ENCODE data around the gene OR14I1.

The OR14I1 gene

DNA sequence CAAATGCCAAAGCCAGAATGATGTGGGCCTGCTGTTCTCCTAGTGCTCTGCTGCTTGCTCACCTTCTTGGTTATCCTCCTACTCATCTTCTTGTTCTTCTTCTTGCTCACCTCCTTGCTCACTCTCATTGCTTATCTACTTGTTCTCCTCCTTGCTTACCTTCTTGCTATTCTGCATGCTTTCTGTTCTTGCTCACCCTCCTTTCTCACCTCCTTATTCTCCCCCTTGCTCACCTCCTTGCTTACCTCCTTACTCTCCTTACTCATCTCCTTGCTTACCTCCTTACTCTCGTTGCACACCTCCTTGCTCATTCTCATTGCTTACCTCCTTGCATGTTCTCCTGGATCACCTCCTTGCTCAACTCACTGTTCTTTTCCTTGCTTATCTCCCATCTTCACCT lies at the start of gene OR14I1:
Gene OR14I1 (minus strand): TSS at position 53 of the 400 bp plus-strand sequence.
- H3K4me3 ChIP-seq (ENCODE audit: low read length), result no peak within 1 kb of the TSS
- no peak for TF ChIP-seq ZNF274 (IDR thresholded peaks at IDR 0.05; ENCODE audit: low read depth, low read length)

DNA sequence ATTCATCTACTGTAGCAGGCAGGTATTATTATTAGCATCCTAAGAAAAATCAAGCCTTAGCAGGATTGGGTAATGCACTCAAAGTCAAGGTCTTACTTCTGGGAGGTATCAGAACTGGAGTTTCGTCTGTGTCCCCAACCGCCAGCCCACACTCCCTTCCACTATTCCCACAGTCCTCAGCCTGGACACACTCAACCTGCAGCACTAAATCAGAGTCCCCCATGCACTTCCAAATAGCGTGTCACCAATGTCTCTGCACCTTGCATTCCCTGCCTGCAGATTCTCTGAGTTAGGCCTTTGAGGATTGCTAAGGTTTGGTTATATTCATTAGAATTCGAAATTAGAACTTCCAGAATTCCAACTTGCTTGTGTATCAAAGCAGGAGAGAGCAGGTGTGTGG lies 49.1 kb upstream of the OR14I1 start:
- H3K4me3 ChIP-seq (ENCODE audit: low read length), result no peak overlapping the region
- no peak for TF ChIP-seq ZNF274 (IDR thresholded peaks at IDR 0.05; ENCODE audit: low read depth, low read length)

DNA sequence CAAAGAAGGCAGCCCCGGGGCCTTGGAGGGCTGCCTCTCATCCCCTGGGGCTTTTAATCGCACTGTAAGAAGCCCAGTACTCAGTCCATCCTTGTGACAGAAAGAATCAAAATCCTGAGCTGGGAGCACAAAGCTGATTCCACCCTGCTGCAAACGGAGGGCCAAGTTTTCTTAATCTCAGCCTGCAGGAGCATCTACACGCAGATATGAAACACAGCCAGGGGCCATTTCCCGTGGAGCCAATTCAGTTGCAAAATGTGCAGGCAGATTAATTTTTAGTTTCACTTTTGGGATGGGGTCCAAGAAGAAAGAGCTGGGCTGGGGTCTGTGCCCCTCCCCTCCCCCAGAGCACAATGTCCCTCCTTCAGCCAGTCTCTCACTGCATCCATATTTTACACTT lies 48.6 kb upstream of the OR14I1 start:
- no peak for TF ChIP-seq ZNF274 (IDR thresholded peaks at IDR 0.05; ENCODE audit: low read depth, low read length)
- H3K4me3 ChIP-seq (ENCODE audit: low read length), result no peak overlapping the region

DNA sequence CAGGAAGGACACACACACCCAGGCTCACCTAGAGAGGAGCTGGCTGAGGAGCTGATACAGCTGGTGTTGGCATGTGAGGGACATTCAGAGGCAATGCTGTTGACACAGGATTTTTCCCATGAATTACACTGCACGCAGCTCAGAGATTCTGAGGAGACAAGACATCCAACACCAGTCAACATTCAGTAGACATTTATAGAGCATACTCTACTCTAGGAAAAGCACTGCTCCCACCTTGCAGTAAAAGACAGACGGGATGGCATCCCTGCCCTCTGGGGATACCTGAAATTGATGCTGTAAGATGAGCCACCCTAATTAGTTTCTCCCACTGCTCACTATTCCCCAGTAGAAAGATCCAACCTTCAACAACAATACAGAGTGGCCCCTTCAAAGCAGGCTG lies 47.9 kb upstream of the OR14I1 start:
- no peak for TF ChIP-seq ZNF274 (IDR thresholded peaks at IDR 0.05; ENCODE audit: low read depth, low read length)
- no peak overlapping the region for H3K4me3 ChIP-seq (ENCODE audit: low read length)

DNA sequence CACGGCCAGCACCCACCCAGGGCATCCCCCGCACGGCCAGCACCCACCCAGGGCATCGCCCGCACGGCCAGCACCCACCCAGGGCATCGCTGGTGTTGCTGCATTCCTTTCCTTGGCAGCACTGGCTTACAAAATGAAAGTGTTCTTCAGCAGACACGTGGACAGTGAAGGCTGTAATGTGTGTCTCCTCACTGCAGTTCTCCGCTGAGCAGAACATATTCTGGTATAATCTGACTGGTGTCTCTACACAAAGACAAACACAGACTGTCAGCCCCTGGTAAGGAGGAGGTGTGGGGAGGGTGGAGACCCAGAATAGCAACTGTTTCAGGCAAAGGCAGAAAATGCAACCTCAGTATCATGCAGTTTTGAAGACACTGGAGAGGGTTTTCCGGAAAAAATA lies 45.6 kb upstream of the OR14I1 start:
- no peak for TF ChIP-seq ZNF274 (IDR thresholded peaks at IDR 0.05; ENCODE audit: low read depth, low read length)
- H3K4me3 ChIP-seq (ENCODE audit: low read length), result no peak overlapping the region

DNA sequence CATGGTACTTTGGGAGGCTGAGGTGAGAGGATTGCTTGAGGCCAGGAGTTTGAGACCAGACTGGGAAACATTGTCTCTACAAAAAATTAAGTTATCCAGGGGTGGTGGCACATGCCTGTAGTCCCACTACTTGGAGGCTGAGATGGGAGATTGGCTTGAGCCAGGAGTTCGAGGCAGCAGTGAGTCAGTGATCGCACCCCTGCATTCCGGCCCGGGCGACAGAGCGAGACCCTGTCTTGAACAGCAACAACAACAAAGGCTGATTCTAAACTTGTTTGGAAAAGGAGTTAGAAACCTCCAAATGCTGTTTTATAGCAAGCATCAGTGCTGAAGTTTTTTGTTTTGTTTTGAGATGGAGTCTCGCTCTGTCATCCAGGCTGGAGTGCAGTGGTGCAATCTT lies 38.3 kb upstream of the OR14I1 start:
- no peak overlapping the region for H3K4me3 ChIP-seq (ENCODE audit: low read length)

DNA sequence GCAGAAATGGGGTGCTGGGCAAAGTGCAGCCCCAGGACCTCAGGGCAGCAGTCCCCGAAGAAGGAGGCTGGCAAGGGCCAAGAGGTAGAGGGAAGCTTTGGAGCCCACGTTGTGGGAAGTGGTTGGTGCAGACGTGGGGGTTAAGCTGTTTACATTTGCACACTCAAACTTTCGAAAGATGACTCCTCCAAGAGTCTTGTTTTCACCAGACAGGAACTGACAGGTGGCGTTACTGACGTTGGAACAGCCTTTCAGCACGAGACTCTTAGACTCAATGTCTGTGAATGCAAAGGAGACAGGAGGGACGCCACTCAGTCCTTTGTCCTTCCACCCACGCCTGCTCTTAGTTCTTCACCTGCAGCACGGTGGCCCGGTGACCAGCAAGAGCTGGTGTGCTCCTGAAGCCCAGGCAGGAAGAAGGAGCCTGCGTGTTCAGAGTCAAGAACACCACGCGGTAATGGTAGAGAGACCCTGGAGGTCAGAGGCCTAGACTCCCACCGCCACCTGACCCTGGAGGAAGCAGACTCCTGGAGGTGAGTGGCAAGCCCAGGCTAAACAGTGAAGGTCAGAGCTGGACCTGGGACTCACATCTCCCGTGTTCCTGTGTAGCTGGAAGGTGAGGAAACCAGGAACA lies 37.1 kb upstream of the OR14I1 start:
- no peak for TF ChIP-seq ZNF274 (IDR thresholded peaks at IDR 0.05; ENCODE audit: low read depth, low read length)
- no peak overlapping the region for H3K4me3 ChIP-seq (ENCODE audit: low read length)

More for the DNA sequence above, 38.3 kb upstream of the OR14I1 start:
- no peak for TF ChIP-seq ZNF274 (IDR thresholded peaks at IDR 0.05; ENCODE audit: low read depth, low read length)

DNA sequence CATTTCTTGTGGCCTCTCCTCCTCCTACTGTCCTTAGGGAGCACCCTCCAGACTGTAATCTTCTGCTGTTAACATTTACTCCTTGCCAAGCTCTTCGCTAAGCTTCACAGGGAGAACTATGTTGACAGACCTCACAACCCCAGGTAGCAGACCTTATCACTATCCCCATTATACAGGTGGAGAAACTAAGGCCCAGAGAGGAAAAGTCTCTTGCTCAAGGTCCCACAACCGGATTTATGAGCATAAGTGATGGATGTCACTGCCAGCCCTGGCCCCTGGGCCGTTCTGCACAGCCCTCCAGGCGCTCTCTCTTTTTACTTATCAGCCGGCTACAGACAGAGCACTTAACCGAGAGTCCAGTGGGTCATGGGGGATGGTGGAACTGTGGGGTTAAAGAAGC lies 34.9 kb upstream of the OR14I1 start:
- TF ChIP-seq ZNF274 (IDR thresholded peaks at IDR 0.05; ENCODE audit: low read depth, low read length), result no peak
- no peak overlapping the region for H3K4me3 ChIP-seq (ENCODE audit: low read length)

DNA sequence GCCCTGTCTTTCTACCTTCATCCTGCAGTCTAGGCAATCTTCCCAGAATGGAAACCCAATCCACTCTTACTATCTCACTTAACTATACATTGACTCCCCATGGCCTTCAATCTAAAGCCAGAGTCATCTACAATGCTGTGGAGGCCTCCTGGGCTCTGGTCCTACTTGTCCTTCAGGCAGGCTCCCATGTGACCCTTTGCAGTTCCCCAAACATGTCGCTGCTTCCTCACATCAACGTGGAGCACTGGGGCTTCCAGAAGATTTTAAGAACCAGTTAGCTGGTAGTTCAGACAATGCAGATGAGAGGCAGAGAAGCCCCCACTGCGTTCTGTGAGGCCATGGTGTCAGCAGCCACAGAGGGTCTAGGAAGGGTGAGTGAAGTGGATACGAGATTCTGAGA lies 34.4 kb upstream of the OR14I1 start:
- H3K4me3 ChIP-seq (ENCODE audit: low read length), result no peak overlapping the region
- TF ChIP-seq ZNF274 (IDR thresholded peaks at IDR 0.05; ENCODE audit: low read depth, low read length), result no peak

DNA sequence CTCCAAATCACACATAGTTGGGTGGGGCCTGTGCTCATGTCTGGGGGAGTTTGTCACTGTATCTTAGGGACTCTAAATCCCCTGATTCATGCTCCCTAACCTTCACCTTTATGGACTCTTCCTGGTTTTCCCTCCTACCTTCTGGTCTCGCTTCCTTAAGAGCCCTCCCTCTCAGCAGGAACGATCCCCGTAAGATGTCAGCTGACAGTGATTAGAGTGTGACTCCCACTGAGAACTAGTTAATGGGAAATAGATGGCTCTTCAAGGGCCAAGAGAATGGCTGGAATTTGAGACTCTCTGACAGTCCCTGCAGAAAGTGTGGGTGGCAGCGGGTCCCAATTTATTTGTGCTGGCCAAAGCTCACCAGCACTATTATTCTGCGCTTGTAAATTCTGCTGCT lies 31.0 kb upstream of the OR14I1 start:
- TF ChIP-seq ZNF274 (IDR thresholded peaks at IDR 0.05; ENCODE audit: low read depth, low read length), result no peak
- no peak overlapping the region for H3K4me3 ChIP-seq (ENCODE audit: low read length)

DNA sequence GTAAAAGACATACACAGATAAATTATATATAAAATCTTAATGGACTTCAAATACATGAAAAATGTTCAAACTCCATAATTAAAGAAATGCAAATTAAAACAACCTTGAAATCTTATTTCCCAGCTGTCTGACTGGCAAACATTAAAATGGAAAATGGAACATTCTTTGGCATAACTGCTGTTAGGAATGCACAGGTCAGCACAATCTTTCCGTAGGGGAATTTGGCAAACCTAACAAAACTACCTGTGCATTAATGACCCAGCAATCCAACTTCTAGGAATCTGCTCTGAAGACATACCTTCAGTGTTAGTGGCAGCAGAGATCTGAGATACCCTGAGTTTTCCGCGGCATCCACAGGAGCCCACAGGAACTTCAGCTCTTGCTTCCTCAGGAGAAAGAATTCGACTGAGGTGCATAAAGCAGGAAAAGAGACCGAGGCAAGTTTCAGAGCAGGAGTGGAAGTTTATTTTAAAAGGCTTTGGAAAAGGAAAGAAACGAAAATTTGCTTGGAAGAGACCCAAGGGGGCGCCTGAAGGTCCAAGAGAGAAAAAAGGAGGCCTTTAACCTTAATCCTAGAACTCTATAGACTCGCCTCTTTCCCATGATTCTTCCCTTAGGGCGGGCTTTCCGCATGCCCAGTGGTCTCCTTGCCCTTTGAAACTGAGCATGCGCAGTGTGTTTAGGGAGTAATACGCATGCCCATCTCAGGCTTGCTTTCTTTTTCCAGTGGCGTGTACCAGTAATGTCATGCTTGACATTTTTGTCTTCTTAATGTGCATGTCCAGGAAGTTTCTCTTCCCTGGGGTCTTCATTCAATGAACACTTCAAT lies 28.2 kb upstream of the OR14I1 start:
- no peak for TF ChIP-seq ZNF274 (IDR thresholded peaks at IDR 0.05; ENCODE audit: low read depth, low read length)
- no peak overlapping the region for H3K4me3 ChIP-seq (ENCODE audit: low read length)

DNA sequence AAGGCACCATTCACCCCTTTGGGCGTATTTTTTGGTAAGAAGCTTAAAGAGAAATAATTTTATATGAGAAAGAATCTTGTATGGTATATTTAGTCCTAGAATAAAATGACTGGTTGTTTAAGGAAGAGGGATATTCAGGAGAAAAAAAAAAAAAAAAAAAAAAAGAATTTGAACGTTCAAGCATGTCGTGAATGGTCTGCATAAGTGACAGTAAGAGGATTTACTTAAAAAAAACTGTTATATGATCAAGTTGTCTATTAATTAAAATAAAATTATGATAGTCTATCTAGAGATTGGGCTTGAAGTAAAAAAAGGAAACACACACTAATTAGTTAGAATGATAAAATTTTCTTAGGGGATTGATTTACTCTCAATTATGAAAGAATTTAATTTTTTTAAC lies 11.7 kb upstream of the OR14I1 start:
- H3K4me3 ChIP-seq (ENCODE audit: low read length), result no peak overlapping the region
- TF ChIP-seq ZNF274 (IDR thresholded peaks at IDR 0.05; ENCODE audit: low read depth, low read length), result no peak

DNA sequence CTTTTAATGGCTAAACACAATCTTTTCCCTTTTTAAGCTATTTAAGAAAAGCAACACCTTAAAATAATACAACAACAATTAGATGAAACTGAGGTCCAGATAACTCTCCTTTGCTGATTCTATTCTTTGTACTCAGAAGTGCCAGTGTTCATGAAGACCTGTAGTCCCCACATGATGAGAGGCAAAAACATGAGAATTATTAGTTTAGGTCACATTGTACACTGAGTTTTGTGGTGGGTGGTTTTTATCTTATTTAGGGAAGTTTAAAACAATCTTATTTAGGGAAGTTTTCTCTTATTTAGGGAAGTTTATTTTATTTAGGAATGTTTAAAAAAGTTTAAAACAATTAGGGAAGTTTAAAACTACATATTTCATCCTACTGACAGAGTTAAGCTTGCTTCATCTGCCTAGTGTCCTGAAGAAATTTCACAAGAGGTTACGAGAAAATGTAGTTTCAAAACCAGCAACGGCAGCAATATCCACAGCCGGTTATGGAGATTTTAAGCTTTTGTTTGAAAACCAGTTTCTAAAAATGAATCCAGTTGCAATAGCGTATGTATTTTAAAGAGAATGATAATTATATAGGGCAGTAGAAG lies 7.8 kb upstream of the OR14I1 start:
- no peak for TF ChIP-seq ZNF274 (IDR thresholded peaks at IDR 0.05; ENCODE audit: low read depth, low read length)
- no peak overlapping the region for H3K4me3 ChIP-seq (ENCODE audit: low read length)

DNA sequence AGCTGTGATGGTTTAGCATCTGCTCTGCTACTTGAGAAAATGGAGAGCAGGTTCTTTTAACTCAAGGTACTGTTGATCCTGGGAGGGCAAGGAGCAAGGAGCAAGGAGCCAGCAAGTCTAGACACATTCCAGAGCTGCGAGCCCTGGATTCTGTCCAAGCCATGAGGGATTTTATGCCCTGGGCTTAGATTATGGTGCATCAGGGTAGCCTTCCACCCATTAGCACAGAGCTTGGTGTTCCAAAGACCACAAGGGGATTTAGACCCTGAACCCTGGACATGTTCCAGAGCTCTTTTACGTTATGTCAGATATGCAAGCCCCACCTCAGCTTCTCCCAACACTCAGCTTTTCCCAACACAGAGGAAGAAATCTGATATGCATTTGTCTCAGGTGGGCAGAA lies 2.0 kb upstream of the OR14I1 start:
- no peak overlapping the region for H3K4me3 ChIP-seq (ENCODE audit: low read length)
- no peak for TF ChIP-seq ZNF274 (IDR thresholded peaks at IDR 0.05; ENCODE audit: low read depth, low read length)

DNA sequence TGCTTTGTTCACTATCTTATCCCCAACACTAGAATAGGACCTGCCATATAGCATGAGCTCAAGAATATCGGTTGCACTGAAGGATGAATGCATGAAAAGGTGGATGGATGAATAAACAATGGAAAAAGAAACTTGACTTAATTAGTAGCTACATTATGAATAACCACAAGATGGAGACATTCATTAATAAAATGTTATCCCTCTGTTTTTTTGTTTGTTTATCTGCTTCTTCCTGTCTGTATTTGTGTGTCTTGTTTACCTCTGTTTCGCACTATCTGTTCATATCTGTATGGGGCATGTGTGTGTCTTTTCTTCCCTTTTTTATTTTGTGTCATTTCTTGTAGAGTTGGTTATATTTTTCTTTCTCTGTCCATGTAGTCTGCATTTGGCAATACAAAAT lies 1.1 kb upstream of the OR14I1 start:
- no peak for TF ChIP-seq ZNF274 (IDR thresholded peaks at IDR 0.05; ENCODE audit: low read depth, low read length)

More for the DNA sequence above, 1.1 kb upstream of the OR14I1 start:
- no peak overlapping the region for H3K4me3 ChIP-seq (ENCODE audit: low read length)
